GM12878 (cell line): Measurements from ENCODE around the gene CPT2. TPM values are rescaled to one million over a fixed set of nuclear protein-coding genes. Genes with fewer than 3 reads are reported as not detected.

Source experiments
- ATAC-seq: fragments of 200-7000 bp; cut with Tn5 transposase; 3 replicates; pipeline ENCODE4 v1.9.1; 2020; ENCODE audit warnings: mild to moderate bottlenecking, moderate library complexity
- BruUV-seq: library from RNA; stranded (reverse); fragments of 400-500 nt; replicated peaks from 2 replicates; lab custom pipeline; 2021; lab: Mats Ljungman, UMichigan
- CTCF ChIA-PET: fragments of 300-600 bp; sonication (Branson Sonifier 250); formaldehyde crosslinking; extraction: SDS; loops from one replicate; lab custom pipeline; 2021; ENCODE audit warnings: inconsistent platforms; lab: Yijun Ruan, JAX
- POLR2A ChIA-PET: fragments of 350-600 bp; formaldehyde crosslinking; extraction: SDS; loops from one replicate; lab custom pipeline; 2021; ENCODE audit warnings: inconsistent platforms; lab: Charles Lee
- RAD21 ChIA-PET: fragments of 300-600 bp; sonication (Branson Sonifier 250); formaldehyde crosslinking; loops from one replicate; lab custom pipeline; 2023; ENCODE audit warnings: antibody characterized with exemption; ENCODE audit not compliant: unreplicated experiment; lab: Charles Lee
- SMC1A ChIA-PET: fragments of 300-600 bp; sonication (Branson Sonifier 250); formaldehyde crosslinking; loops from one replicate; lab custom pipeline; 2023; ENCODE audit not compliant: unreplicated experiment, uncharacterized antibody; lab: Charles Lee
- DNase-seq: peaks from one replicate; pipeline ENCODE4 v3.0.0-alpha.2; 2011; ENCODE audit warnings: low read depth, low spot score
- FAIRE-seq: peaks from 3 replicates; lab custom pipeline; 2011; peaks lifted over from hg19 to GRCh38; lab: Jason Lieb, UNC
- H2AFZ ChIP-seq: 2 replicates; pipeline ENCODE4 v1.6.0; 2011; ENCODE audit warnings: low read depth, low read length, control low read depth; ENCODE audit not compliant: control insufficient read depth
- H3K27ac ChIP-seq: 2 replicates; pipeline ENCODE4 v1.5.1; 2011; ENCODE audit warnings: control low read depth; ENCODE audit not compliant: control insufficient read depth, insufficient read depth
- H3K27me3 ChIP-seq, 2 experiments: replicated peaks in 1 of 2; 2 replicates each; pipeline versions ENCODE4 v1.6.0 to v1.6.1; 2011; ENCODE audit warnings: low read length in 1 of 2; ENCODE audit not compliant: control insufficient read depth in 2 of 2, insufficient read depth in 2 of 2
- H3K36me3 ChIP-seq, 2 experiments: 2 replicates each; pipeline ENCODE4 v1.5.1; 2011; ENCODE audit warnings: low read length in 1 of 2; ENCODE audit not compliant: control insufficient read depth in 2 of 2, insufficient read depth in 2 of 2
- H3K4me1 ChIP-seq: 2 replicates; pipeline ENCODE4 v1.6.1; 2011; ENCODE audit warnings: mild to moderate bottlenecking, low read length, moderate library complexity, mixed read lengths; ENCODE audit not compliant: control insufficient read depth, insufficient read depth
- H3K4me2 ChIP-seq: 2 replicates; pipeline ENCODE4 v1.6.0; 2011; ENCODE audit warnings: control low read depth; ENCODE audit not compliant: control insufficient read depth, insufficient read depth
- H3K4me3 ChIP-seq: fragments of 200-600 bp; sonication (generic); 2 replicates; pipeline ENCODE4 v1.5.1; 2016
- H3K79me2 ChIP-seq: 2 replicates; pipeline ENCODE4 v1.6.0; 2011; ENCODE audit warnings: low read length; ENCODE audit not compliant: control insufficient read depth, insufficient read depth
- H3K9ac ChIP-seq: 2 replicates; pipeline ENCODE4 v1.8.0; 2011; ENCODE audit warnings: low read length, control low read depth, mixed read lengths; ENCODE audit not compliant: control insufficient read depth, insufficient read depth
- H3K9me3 ChIP-seq: replicated peaks from 3 replicates; pipeline ENCODE4 v1.5.1; 2011; ENCODE audit warnings: mild to moderate bottlenecking, low read length; ENCODE audit not compliant: control insufficient read depth, insufficient read depth
- H4K20me1 ChIP-seq: 2 replicates; pipeline ENCODE4 v1.6.0; 2011; ENCODE audit not compliant: control insufficient read depth, insufficient read depth
- ATF7 ChIP-seq: fragments of 450-650 bp; IDR thresholded peaks from 2 replicates; pipeline ENCODE4 v1.6.1; 2016; ENCODE audit warnings: low read depth, mild to moderate bottlenecking
- PML ChIP-seq: IDR thresholded peaks from 2 replicates; pipeline ENCODE4 v1.6.1; 2012; ENCODE audit warnings: low read length, inconsistent platforms
- RB1 ChIP-seq: fragments of 450-650 bp; formaldehyde crosslinking; IDR thresholded peaks from 2 replicates; pipeline ENCODE4 v1.6.1; 2017; ENCODE audit warnings: mild to moderate bottlenecking, borderline replicate concordance
- REST ChIP-seq: IDR thresholded peaks from 2 replicates; pipeline ENCODE4 v1.6.1; 2012; ENCODE audit warnings: mild to moderate bottlenecking, low read depth, low read length
- SIN3A ChIP-seq: IDR thresholded peaks from 2 replicates; pipeline ENCODE4 v1.6.1; 2012; ENCODE audit warnings: low read depth, low read length, improper control_type of control experiment
- TAF1 ChIP-seq: IDR thresholded peaks from 2 replicates; pipeline ENCODE4 v1.6.1; 2011; ENCODE audit warnings: mild to moderate bottlenecking, low read depth, low read length, borderline replicate concordance
- ZBTB11 ChIP-seq: fragments of 450-650 bp; formaldehyde crosslinking; IDR thresholded peaks from 2 replicates; pipeline ENCODE4 v1.5.0; 2022; ENCODE audit warnings: mild to moderate bottlenecking, missing genetic modification characterization
- ZBTB4 ChIP-seq: fragments of 450-650 bp; formaldehyde crosslinking; IDR thresholded peaks from 2 replicates; pipeline ENCODE4 v1.4.0; 2022; ENCODE audit warnings: mild to moderate bottlenecking, moderate library complexity
- WGBS: methylation state at CpG from one replicate; pipeline ENCODE4 v1.1.6; 2016; ENCODE audit warnings: low lambda C conversion rate; ENCODE audit not compliant: insufficient replicate concordance, insufficient coverage; ENCODE audit errors: missing lambda C conversion rate; 5-methylcytosine and 5-hydroxymethylcytosine counted together
- in situ Hi-C: fragments of 300-500 bp; cut with MboI; formaldehyde crosslinking; loops from 9 replicates; pipeline ENCODE4 v1.14.3; 2018; ENCODE audit warnings: mixed read lengths
- intact Hi-C: fragments of 100-400 bp; cut with micrococcal nuclease; formaldehyde crosslinking; loops from one replicate; pipeline ENCODE4 v1.14.2; 2022; ENCODE audit not compliant: unreplicated experiment
- polyA plus RNA-seq, 11 experiments: library from polyadenylated mRNA; depleted of rRNA in 4 of 11; unstranded in 6 of 11; stranded (reverse) in 5 of 11; fragments of >200 nt; fragmentation: Nextera tagmentation in 4 of 11; fragmentation: Illumina TruSeq in 1 of 11; extraction: Ambion mirVana in 4 of 11; extraction: Trizol in 1 of 11; gene quantifications; 1 replicate in 1 of 11; 2 replicates in 10 of 11; pipeline versions ENCODE4 v1.2.1 to v1.2.3, GENCODE V29; 2011 to 2016; ENCODE audit warnings: inconsistent platforms in 2 of 11, missing spikeins in 2 of 11, low read depth in 1 of 11
- total RNA-seq, 4 experiments: library from RNA; depleted of rRNA in 3 of 4; stranded (reverse); fragments of >200 nt in 3 of 4; fragmentation: Illumina TruSeq in 1 of 4; extraction: Trizol in 1 of 4; gene quantifications; 2 replicates each; pipeline versions ENCODE4 v1.2.1 to v1.2.3, GENCODE V29; 2013 to 2021
- TF ChIP-seq, protein P1 (sequence below): fragments of 450-650 bp; IDR thresholded peaks from 2 replicates; pipeline ENCODE4 v1.6.1; 2017; ENCODE audit warnings: borderline replicate concordance

CPT2 gene
- total and polyA plus RNA-seq, 10 of the 15 experiments (the other 5 are each of a cell fraction or from before 2014, with no cell fraction given) = 10.1 to 36.2 (median 26.3) TPM

DNA sequence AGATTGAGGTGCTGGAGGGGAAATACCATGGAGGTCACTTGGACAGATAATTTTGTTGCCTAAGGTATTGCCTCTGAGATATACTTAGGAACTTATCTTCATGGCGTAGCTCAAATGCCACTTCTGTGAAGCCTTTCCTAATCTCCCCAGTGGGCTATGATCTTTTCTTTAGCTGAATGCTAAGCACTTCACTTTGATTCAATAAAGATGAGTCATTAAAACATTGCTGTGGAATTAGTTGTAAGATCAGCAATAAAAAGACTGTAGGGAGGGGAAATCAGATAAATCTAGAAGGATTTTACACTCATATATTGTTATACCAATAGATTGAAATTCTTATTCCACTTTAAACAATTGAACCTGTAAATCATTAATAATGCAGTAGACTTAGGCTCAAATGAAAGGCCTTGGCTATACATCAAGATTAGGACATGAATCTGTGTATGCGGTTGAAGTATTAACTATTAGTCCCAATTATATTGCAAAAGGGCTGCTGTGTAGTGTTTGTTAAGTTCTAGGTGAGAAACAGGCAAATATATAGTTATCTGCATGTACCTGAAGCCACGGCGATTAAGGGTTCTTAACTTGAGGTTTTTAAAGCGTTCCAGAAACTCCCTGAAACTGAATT lies 60.9 kb downstream of the CPT2 start:
- ChIA-PET CTCF (interaction anchor here (1.1 to 2.3 kb wide), 2 partner anchors 11 to 136 kb away, joined by 5 to 8 read pairs; no protein-coding TSS in a partner anchor), SMC1A (no interaction called here), POLR2A (no interaction called here), RAD21 (no interaction called here)
- FAIRE-seq (no peak), ATAC-seq (no peak), DNase-seq (no peak)
- BruUV-seq = no TSS peak
- H3K4me2 ChIP-seq = no peak overlapping the region
- no peaks in the 10 kb centered on the region for H3K79me2 ChIP-seq
- no peak overlapping the region for H3K27ac ChIP-seq
- H3K4me1 ChIP-seq = peaks cover 10% of the 10 kb centered on the region
- no peaks in the 10 kb centered on the region for H4K20me1 ChIP-seq
- H3K9ac ChIP-seq = no peak overlapping the region
- no peaks in the 10 kb centered on the region for H3K27me3 ChIP-seq
- peaks cover 23 to 36% of the 10 kb centered on the region in 2 experiments for H3K36me3 ChIP-seq
- no peaks in the 10 kb centered on the region for H3K9me3 ChIP-seq
- H2AFZ ChIP-seq = no peak overlapping the region
- 100% methylated on average over 5 of the region's 5 CpGs for WGBS
- intact Hi-C loops (no loop called here), in situ Hi-C loops (no loop called here)
- no peak overlapping the region for H3K4me3 ChIP-seq
- TF ChIP-seq RB1 (no peak), ZBTB4 (CRISPR knock-in tag) (no peak), REST (no peak), SIN3A (no peak), PML (no peak), TAF1 (no peak), ZBTB11 (CRISPR knock-in tag) (no peak), ATF7 (no peak)
- TF ChIP-seq, protein P1, sequence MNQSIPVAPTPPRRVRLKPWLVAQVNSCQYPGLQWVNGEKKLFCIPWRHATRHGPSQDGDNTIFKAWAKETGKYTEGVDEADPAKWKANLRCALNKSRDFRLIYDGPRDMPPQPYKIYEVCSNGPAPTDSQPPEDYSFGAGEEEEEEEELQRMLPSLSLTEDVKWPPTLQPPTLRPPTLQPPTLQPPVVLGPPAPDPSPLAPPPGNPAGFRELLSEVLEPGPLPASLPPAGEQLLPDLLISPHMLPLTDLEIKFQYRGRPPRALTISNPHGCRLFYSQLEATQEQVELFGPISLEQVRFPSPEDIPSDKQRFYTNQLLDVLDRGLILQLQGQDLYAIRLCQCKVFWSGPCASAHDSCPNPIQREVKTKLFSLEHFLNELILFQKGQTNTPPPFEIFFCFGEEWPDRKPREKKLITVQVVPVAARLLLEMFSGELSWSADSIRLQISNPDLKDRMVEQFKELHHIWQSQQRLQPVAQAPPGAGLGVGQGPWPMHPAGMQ = no peak
